Measurements from ENCODE around the gene WDR86. TPM values are rescaled to one million over a fixed set of nuclear protein-coding genes. Genes with fewer than 3 reads are reported as not detected.

Gene WDR86
- total and polyA plus RNA-seq, 2 of the 8 experiments (the other 6 are each of a cell fraction or from before 2014, with no cell fraction given), result 12.7 to 15.8 TPM

DNA sequence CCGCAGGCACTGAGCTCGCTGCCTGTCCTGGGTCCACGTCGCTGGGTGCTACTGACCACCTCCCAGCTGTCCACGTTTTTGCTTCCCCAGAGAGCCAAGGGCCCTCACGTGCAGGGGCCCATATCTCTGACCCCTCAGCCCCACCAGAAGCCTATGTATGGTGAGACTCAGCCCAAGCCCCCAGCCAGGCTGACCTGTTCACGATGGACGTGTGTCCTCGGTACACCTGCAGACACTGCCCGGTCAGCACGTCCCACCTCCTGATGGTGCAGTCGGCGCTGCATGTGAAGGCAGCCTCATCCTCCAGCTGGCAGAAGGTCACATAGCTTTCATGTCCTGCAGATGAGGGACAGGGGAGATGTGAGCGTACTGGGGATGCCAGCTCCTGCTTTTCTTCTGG lies 9.9 kb downstream of the WDR86 start:
- H3K4me2 ChIP-seq (ENCODE audit: insufficient read depth in 1 of 2, low read depth in 2 of 2, low read length in 2 of 2), result no peak overlapping the region
- FAIRE-seq (no peak), DNase-seq (ENCODE audit: low read depth in 1 of 2, low spot score in 2 of 2) (no peak)
- 0 out of 2 replicates have a peak overlapping the region, but pooled peaks have one; percentile 61 for H2BK20ac ChIP-seq (ENCODE audit: low read length)
- WGBS, 2 experiments (ENCODE audit: extremely low coverage in 1 of 2, insufficient coverage in 1 of 2, insufficient read length in 1 of 2, insufficient replicate concordance in 2 of 2, low coverage in 1 of 2, low lambda C conversion rate in 2 of 2, missing lambda C conversion rate in 1 of 2), result 89% methylated on average over 14 of the region's 14 CpGs; no CpG with 5 or more reads in 1 of the 2 experiments
- peak overlapping the region; percentile 48 for H2BK5ac ChIP-seq (ENCODE audit: low read depth, low read length)
- H4K8ac ChIP-seq (ENCODE audit: extremely low read depth, insufficient read depth, low read length), result peak overlapping the region; percentile 78; the same call in 1 of the 2 replicates
- no peak overlapping the region for H2AFZ ChIP-seq (ENCODE audit: low read length)
- H3K23ac ChIP-seq (ENCODE audit: insufficient read length), result no peak overlapping the region
- POLR2A ChIA-PET (ENCODE audit: partially characterized antibody), result interaction anchor here (0.6 to 1.4 kb wide), 5 partner anchors 15 to 232 kb away, joined by 3 to 4 read pairs (median 3); no protein-coding TSS in a partner anchor
- H2AK5ac ChIP-seq (ENCODE audit: low read depth, low read length), result 0 out of 2 replicates have a peak overlapping the region, but pooled peaks have one; percentile 33
- no peak overlapping the region for H3K4ac ChIP-seq (replicated peaks; ENCODE audit: insufficient read length, low read depth, low read length)
- no peak overlapping the region for H3K4me3 ChIP-seq (ENCODE audit: extremely low read depth in 1 of 4, insufficient read depth in 2 of 4, low read depth in 3 of 4, low read length in 4 of 4)
- peak overlapping the region; percentile 97; the same call in 1 of the 2 replicates for H2BK15ac ChIP-seq (ENCODE audit: low read length)
- peaks cover 0 to 5% of the 10 kb centered on the region in 2 experiments for H4K20me1 ChIP-seq (replicated peaks in 1 of 2; ENCODE audit: control insufficient read depth in 1 of 2, insufficient read depth in 2 of 2, low read length in 2 of 2)
- no peak overlapping the region for H2BK120ac ChIP-seq (replicated peaks; ENCODE audit: low read depth, low read length)
- H3K9ac ChIP-seq (replicated peaks in 1 of 4; ENCODE audit: extremely low read depth in 1 of 4, low read depth in 3 of 4, low read length in 3 of 4), result no peak overlapping the region
- H4K5ac ChIP-seq (ENCODE audit: insufficient read length, low read depth, low read length), result no peak overlapping the region
- H3K23me2 ChIP-seq (ENCODE audit: low read depth, low read length), result peaks cover 7% of the 10 kb centered on the region; the same call in 1 of the 2 replicates
- no peaks in the 10 kb centered on the region for H3K27me3 ChIP-seq (replicated peaks in 1 of 4; ENCODE audit: control insufficient read depth in 3 of 4, extremely low read depth in 1 of 4, insufficient read depth in 3 of 4, low read length in 3 of 4)
- peaks cover 0 to 18% (median 9%) of the 10 kb centered on the region in 4 experiments for H3K4me1 ChIP-seq (replicated peaks in 1 of 4; ENCODE audit: control insufficient read depth in 3 of 4, insufficient read depth in 4 of 4, low read length in 3 of 4)
- peak overlapping the region; percentile 88 for H4K91ac ChIP-seq (replicated peaks; ENCODE audit: insufficient read length, low read length)
- H3K36me3 ChIP-seq (ENCODE audit: control insufficient read depth in 2 of 4, insufficient read depth in 4 of 4, low read length in 3 of 4), result peaks cover 0 to 7% (median 1%) of the 10 kb centered on the region in 4 experiments; a peak in 2 of 8 replicates
- peak overlapping the region; percentile 80; the same call in 1 of the 2 replicates for H2BK12ac ChIP-seq (ENCODE audit: low read depth, low read length)
- H3K79me1 ChIP-seq (ENCODE audit: low read depth, low read length), result no peaks in the 10 kb centered on the region
- no peak overlapping the region for H3K14ac ChIP-seq (ENCODE audit: insufficient read length)
- H3K18ac ChIP-seq (ENCODE audit: extremely low read depth, low read length), result no peak overlapping the region
- no peak overlapping the region for H3K27ac ChIP-seq (ENCODE audit: low read depth, low read length)
- no peaks in the 10 kb centered on the region for H3K9me3 ChIP-seq (ENCODE audit: insufficient read depth in 2 of 2, low read depth in 1 of 2, low read length in 1 of 2)
- H3K56ac ChIP-seq (replicated peaks; ENCODE audit: insufficient read length, low read depth, low read length), result no peak overlapping the region
- no peaks in the 10 kb centered on the region for H3K79me2 ChIP-seq (ENCODE audit: control insufficient read depth in 1 of 2, insufficient read depth in 2 of 2, low read length in 2 of 2)
- CTCF ChIA-PET (ENCODE audit: partially characterized antibody), result interaction anchor here (0.8 to 6.6 kb wide), 12 partner anchors 9 to 360 kb away, joined by 3 to 32 read pairs (median 3); partner anchors contain the start of gene CRYGN
- no peak for TF ChIP-seq CHD1 (IDR thresholded peaks at IDR 0.05; ENCODE audit: low read depth, low read length)
